MM.1S (cell line): ENCODE results near the gene CAMK1.

Source experiments
- DNase-seq: peaks from one replicate; pipeline ENCODE4 v3.0.0-alpha.2; 2015
- H2AFZ ChIP-seq: fragments of 300-600 bp; sonication (generic); 2 replicates; pipeline ENCODE4 v1.6.0; 2016; ENCODE audit warnings: antibody characterized with exemption, low read length
- H3F3A ChIP-seq: fragments of 300-600 bp; sonication (generic); 2 replicates; pipeline ENCODE4 v1.6.1; 2016; ENCODE audit warnings: mild to moderate bottlenecking, antibody characterized with exemption, low read length, moderate library complexity, mixed read lengths; ENCODE audit not compliant: insufficient read depth
- H3K27ac ChIP-seq: fragments of 300-600 bp; sonication (generic); 2 replicates; pipeline ENCODE4 v1.5.1; 2016; ENCODE audit warnings: mild to moderate bottlenecking, low read length
- H3K27me3 ChIP-seq: fragments of 300-600 bp; sonication (generic); replicated peaks from 2 replicates; pipeline ENCODE4 v1.6.0; 2016; ENCODE audit warnings: low read length; ENCODE audit not compliant: insufficient read depth
- H3K36me3 ChIP-seq: fragments of 300-600 bp; sonication (generic); replicated peaks from 2 replicates; pipeline ENCODE4 v1.6.1; 2016; ENCODE audit warnings: mild to moderate bottlenecking, low read length, mixed read lengths; ENCODE audit not compliant: insufficient read depth
- H3K4me1 ChIP-seq: fragments of 300-600 bp; sonication (generic); 2 replicates; pipeline ENCODE4 v1.6.1; 2016; ENCODE audit warnings: low read length, mixed read lengths
- H3K4me2 ChIP-seq: fragments of 300-600 bp; sonication (generic); 2 replicates; pipeline ENCODE4 v1.6.0; 2016; ENCODE audit warnings: low read depth, low read length
- H3K4me3 ChIP-seq: fragments of 300-600 bp; sonication (generic); 2 replicates; pipeline ENCODE4 v1.5.1; 2016; ENCODE audit warnings: low read length, mixed read lengths
- H3K79me2 ChIP-seq: fragments of 300-600 bp; sonication (generic); 2 replicates; pipeline ENCODE4 v1.6.1; 2016; ENCODE audit warnings: mixed run types, low read length, mixed read lengths
- H3K9ac ChIP-seq: fragments of 300-600 bp; sonication (generic); 2 replicates; pipeline ENCODE4 v1.6.1; 2016; ENCODE audit warnings: low read length, mixed read lengths
- H3K9me2 ChIP-seq: fragments of 300-600 bp; sonication (generic); replicated peaks from 2 replicates; pipeline ENCODE4 v1.6.1; 2016; ENCODE audit warnings: mild to moderate bottlenecking, low read length, mixed read lengths; ENCODE audit not compliant: insufficient read depth
- H3K9me3 ChIP-seq: fragments of 300-600 bp; sonication (generic); replicated peaks from 2 replicates; pipeline ENCODE4 v1.6.1; 2016; ENCODE audit warnings: mild to moderate bottlenecking, low read length, mixed read lengths; ENCODE audit not compliant: insufficient read depth
- H4K20me1 ChIP-seq: fragments of 300-600 bp; sonication (generic); 2 replicates; pipeline ENCODE4 v1.6.1; 2016; ENCODE audit warnings: mild to moderate bottlenecking, low read length, moderate library complexity, mixed read lengths; ENCODE audit not compliant: insufficient read depth
- EZH2 ChIP-seq: fragments of 300-600 bp; sonication (generic); optimal IDR thresholded peaks from 2 replicates; pipeline ENCODE3; 2017; ENCODE audit warnings: low read depth, mild to moderate bottlenecking, antibody characterized with exemption, low read length, mixed read lengths
- EZH2phosphoT487 ChIP-seq: fragments of 300-600 bp; sonication (generic); IDR thresholded peaks from 2 replicates; pipeline ENCODE4 v1.6.1; 2018; ENCODE audit warnings: antibody characterized with exemption, low read length
- TF ChIP-seq, protein P1 (sequence below): fragments of 300-600 bp; sonication (generic); IDR thresholded peaks from 2 replicates; pipeline ENCODE4 v1.5.1; 2016; ENCODE audit warnings: antibody characterized with exemption, low read length, mixed read lengths

The CAMK1 gene

DNA sequence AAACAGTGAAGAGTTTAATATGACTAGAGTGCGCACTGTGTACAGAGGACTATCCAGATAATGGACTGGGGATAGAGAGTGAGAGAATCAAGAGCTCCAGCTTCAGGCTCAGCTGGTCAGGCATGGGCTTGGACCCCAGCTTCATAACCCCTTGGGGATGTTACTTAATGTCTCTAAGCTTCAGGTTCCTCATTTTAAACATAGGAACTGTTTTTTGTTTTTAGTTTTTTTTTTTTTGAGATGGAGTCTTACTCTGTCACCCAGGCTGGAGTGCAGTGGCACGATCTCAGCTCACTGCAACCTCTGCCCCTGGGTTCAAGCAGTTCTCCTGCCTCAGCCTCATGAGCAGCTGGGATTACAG is 48.1 kb downstream of the CAMK1 start:
- H3K27me3 ChIP-seq = no peaks in the 10 kb centered on the region
- no peak overlapping the region for H3K4me2 ChIP-seq
- H3K27ac ChIP-seq = no peak overlapping the region
- H4K20me1 ChIP-seq = no peaks in the 10 kb centered on the region
- H3K79me2 ChIP-seq = no peaks in the 10 kb centered on the region
- H3K9me2 ChIP-seq = no peaks in the 10 kb centered on the region
- TF ChIP-seq EZH2 = no peak
- TF ChIP-seq, protein P1, sequence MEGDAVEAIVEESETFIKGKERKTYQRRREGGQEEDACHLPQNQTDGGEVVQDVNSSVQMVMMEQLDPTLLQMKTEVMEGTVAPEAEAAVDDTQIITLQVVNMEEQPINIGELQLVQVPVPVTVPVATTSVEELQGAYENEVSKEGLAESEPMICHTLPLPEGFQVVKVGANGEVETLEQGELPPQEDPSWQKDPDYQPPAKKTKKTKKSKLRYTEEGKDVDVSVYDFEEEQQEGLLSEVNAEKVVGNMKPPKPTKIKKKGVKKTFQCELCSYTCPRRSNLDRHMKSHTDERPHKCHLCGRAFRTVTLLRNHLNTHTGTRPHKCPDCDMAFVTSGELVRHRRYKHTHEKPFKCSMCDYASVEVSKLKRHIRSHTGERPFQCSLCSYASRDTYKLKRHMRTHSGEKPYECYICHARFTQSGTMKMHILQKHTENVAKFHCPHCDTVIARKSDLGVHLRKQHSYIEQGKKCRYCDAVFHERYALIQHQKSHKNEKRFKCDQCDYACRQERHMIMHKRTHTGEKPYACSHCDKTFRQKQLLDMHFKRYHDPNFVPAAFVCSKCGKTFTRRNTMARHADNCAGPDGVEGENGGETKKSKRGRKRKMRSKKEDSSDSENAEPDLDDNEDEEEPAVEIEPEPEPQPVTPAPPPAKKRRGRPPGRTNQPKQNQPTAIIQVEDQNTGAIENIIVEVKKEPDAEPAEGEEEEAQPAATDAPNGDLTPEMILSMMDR = no peak
- TF ChIP-seq EZH2phosphoT487 = no peak
- no peak overlapping the region for H3K9ac ChIP-seq
- H3K4me3 ChIP-seq = no peak overlapping the region
- no peak overlapping the region for H2AFZ ChIP-seq
- no peaks in the 10 kb centered on the region for H3K36me3 ChIP-seq
- no peaks in the 10 kb centered on the region for H3F3A ChIP-seq
- no peaks in the 10 kb centered on the region for H3K4me1 ChIP-seq
- DNase-seq = no peak
- H3K9me3 ChIP-seq = no peaks in the 10 kb centered on the region

DNA sequence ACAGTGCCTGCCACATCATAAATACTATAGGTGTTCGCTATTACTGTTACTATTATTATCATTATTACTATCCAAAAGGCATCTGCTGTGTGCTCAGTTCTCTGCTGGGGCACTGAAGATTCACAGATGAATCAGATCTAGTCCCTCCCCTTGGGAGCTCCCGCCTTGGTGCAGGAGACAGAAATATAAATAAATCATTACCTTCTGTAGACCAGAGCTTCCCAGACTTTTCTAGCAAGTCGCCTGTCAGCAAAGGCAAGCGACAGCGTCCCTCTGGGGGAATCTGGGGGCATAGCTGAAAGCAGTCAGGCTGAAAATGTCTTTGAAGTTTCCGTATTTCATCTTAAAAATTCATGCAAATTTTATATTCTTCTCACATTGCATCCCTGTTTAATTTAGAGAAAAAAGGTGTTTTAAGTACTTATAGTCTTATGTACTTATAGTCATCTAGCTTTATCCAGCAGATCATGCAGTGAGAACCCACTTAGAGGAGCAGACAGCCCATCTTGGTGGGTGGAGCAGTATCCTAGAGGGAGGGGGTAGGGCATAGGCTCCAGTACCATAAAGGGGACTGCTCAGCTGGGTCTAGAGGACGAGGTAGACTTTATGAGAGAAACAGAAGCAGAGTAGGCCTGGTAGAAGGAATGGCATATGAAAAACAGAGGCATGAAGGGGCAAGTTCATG is 48.6 kb downstream of the CAMK1 start:
- Histone ChIP-seq H4K20me1 (no peaks in the 10 kb centered on the region), H3K27ac (no peak overlapping the region), H3K4me1 (no peaks in the 10 kb centered on the region), H3K4me2 (no peak overlapping the region), H2AFZ (no peak overlapping the region), H3K27me3 (no peaks in the 10 kb centered on the region), H3K9ac (no peak overlapping the region), H3K9me3 (no peaks in the 10 kb centered on the region), H3K36me3 (no peaks in the 10 kb centered on the region), H3K9me2 (no peaks in the 10 kb centered on the region), H3K4me3 (no peak overlapping the region), H3K79me2 (no peaks in the 10 kb centered on the region), H3F3A (no peaks in the 10 kb centered on the region)
- no peak for DNase-seq
- TF ChIP-seq EZH2 (no peak), EZH2phosphoT487 (no peak)
- TF ChIP-seq, protein P1 = no peak

DNA sequence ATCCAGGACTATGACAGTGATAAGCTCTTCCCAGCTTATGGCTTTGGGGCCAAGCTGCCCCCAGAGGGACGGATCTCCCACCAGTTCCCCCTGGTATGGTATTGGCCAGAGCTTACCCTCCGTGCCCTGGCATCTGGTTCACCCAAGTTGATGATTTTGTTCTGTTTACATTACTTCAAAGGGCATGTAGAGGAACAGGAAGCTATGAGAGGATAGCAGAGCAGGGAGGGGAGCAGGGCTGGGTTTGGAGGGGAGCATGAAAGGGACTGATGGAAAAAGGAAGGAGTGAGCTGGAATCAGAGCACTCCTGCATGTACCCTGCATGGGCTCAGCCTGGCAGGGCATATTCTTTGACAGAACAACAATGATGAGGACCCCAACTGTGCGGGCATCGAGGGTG is 51.6 kb downstream of the CAMK1 start:
- no peaks in the 10 kb centered on the region for H3K27me3 ChIP-seq
- H3K27ac ChIP-seq = no peak overlapping the region
- no peaks in the 10 kb centered on the region for H3K4me1 ChIP-seq
- H3K9ac ChIP-seq = no peak overlapping the region
- no peaks in the 10 kb centered on the region for H3K9me2 ChIP-seq
- no peaks in the 10 kb centered on the region for H3F3A ChIP-seq
- no peak for DNase-seq
- H3K9me3 ChIP-seq = no peaks in the 10 kb centered on the region
- H3K4me2 ChIP-seq = no peak overlapping the region
- no peak overlapping the region for H2AFZ ChIP-seq
- no peaks in the 10 kb centered on the region for H3K79me2 ChIP-seq
- H4K20me1 ChIP-seq = no peaks in the 10 kb centered on the region
- H3K36me3 ChIP-seq = no peaks in the 10 kb centered on the region
- no peak overlapping the region for H3K4me3 ChIP-seq
- TF ChIP-seq, protein P1 = no peak
- TF ChIP-seq EZH2phosphoT487 (no peak), EZH2 (no peak)
